Measurements from ENCODE around the gene ADGRV1.

- TF ChIP-seq, protein P1, sequence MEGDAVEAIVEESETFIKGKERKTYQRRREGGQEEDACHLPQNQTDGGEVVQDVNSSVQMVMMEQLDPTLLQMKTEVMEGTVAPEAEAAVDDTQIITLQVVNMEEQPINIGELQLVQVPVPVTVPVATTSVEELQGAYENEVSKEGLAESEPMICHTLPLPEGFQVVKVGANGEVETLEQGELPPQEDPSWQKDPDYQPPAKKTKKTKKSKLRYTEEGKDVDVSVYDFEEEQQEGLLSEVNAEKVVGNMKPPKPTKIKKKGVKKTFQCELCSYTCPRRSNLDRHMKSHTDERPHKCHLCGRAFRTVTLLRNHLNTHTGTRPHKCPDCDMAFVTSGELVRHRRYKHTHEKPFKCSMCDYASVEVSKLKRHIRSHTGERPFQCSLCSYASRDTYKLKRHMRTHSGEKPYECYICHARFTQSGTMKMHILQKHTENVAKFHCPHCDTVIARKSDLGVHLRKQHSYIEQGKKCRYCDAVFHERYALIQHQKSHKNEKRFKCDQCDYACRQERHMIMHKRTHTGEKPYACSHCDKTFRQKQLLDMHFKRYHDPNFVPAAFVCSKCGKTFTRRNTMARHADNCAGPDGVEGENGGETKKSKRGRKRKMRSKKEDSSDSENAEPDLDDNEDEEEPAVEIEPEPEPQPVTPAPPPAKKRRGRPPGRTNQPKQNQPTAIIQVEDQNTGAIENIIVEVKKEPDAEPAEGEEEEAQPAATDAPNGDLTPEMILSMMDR (IDR thresholded peaks at IDR 0.05), result no peak
- TF ChIP-seq POLR2A (IDR thresholded peaks at IDR 0.05), result no peak
These were observed 599.4 kb downstream of the ADGRV1 start for GRCh38 chr5:91158011-91158410.

Measured in Peyer's patch (tissue), 4 donors.